GM12878 (cell line): ENCODE results near the gene PGLYRP4. TPM values are rescaled to one million over a fixed set of nuclear protein-coding genes. Genes with fewer than 3 reads are reported as not detected.

Source experiments
- ATAC-seq: fragments of 200-7000 bp; cut with Tn5 transposase; 3 replicates; pipeline ENCODE4 v1.9.1; 2020; ENCODE audit warnings: mild to moderate bottlenecking, moderate library complexity
- BruUV-seq: library from RNA; stranded (reverse); fragments of 400-500 nt; replicated peaks from 2 replicates; lab custom pipeline; 2021; lab: Mats Ljungman, UMichigan
- CTCF ChIA-PET: fragments of 300-600 bp; sonication (Branson Sonifier 250); formaldehyde crosslinking; extraction: SDS; loops from one replicate; lab custom pipeline; 2021; ENCODE audit warnings: inconsistent platforms; lab: Yijun Ruan, JAX
- POLR2A ChIA-PET: fragments of 350-600 bp; formaldehyde crosslinking; extraction: SDS; loops from one replicate; lab custom pipeline; 2021; ENCODE audit warnings: inconsistent platforms; lab: Charles Lee
- RAD21 ChIA-PET: fragments of 300-600 bp; sonication (Branson Sonifier 250); formaldehyde crosslinking; loops from one replicate; lab custom pipeline; 2023; ENCODE audit warnings: antibody characterized with exemption; ENCODE audit not compliant: unreplicated experiment; lab: Charles Lee
- SMC1A ChIA-PET: fragments of 300-600 bp; sonication (Branson Sonifier 250); formaldehyde crosslinking; loops from one replicate; lab custom pipeline; 2023; ENCODE audit not compliant: unreplicated experiment, uncharacterized antibody; lab: Charles Lee
- DNase-seq: peaks from one replicate; pipeline ENCODE4 v3.0.0-alpha.2; 2011; ENCODE audit warnings: low read depth, low spot score
- FAIRE-seq: peaks from 3 replicates; lab custom pipeline; 2011; peaks lifted over from hg19 to GRCh38; lab: Jason Lieb, UNC
- H2AFZ ChIP-seq: 2 replicates; pipeline ENCODE4 v1.6.0; 2011; ENCODE audit warnings: low read depth, low read length, control low read depth; ENCODE audit not compliant: control insufficient read depth
- H3K27ac ChIP-seq: 2 replicates; pipeline ENCODE4 v1.5.1; 2011; ENCODE audit warnings: control low read depth; ENCODE audit not compliant: control insufficient read depth, insufficient read depth
- H3K27me3 ChIP-seq, 2 experiments: replicated peaks in 1 of 2; 2 replicates each; pipeline versions ENCODE4 v1.6.0 to v1.6.1; 2011; ENCODE audit warnings: low read length in 1 of 2; ENCODE audit not compliant: control insufficient read depth in 2 of 2, insufficient read depth in 2 of 2
- H3K36me3 ChIP-seq, 2 experiments: 2 replicates each; pipeline ENCODE4 v1.5.1; 2011; ENCODE audit warnings: low read length in 1 of 2; ENCODE audit not compliant: control insufficient read depth in 2 of 2, insufficient read depth in 2 of 2
- H3K4me1 ChIP-seq: 2 replicates; pipeline ENCODE4 v1.6.1; 2011; ENCODE audit warnings: mild to moderate bottlenecking, low read length, moderate library complexity, mixed read lengths; ENCODE audit not compliant: control insufficient read depth, insufficient read depth
- H3K4me2 ChIP-seq: 2 replicates; pipeline ENCODE4 v1.6.0; 2011; ENCODE audit warnings: control low read depth; ENCODE audit not compliant: control insufficient read depth, insufficient read depth
- H3K4me3 ChIP-seq: fragments of 200-600 bp; sonication (generic); 2 replicates; pipeline ENCODE4 v1.5.1; 2016
- H3K79me2 ChIP-seq: 2 replicates; pipeline ENCODE4 v1.6.0; 2011; ENCODE audit warnings: low read length; ENCODE audit not compliant: control insufficient read depth, insufficient read depth
- H3K9ac ChIP-seq: 2 replicates; pipeline ENCODE4 v1.8.0; 2011; ENCODE audit warnings: low read length, control low read depth, mixed read lengths; ENCODE audit not compliant: control insufficient read depth, insufficient read depth
- H3K9me3 ChIP-seq: replicated peaks from 3 replicates; pipeline ENCODE4 v1.5.1; 2011; ENCODE audit warnings: mild to moderate bottlenecking, low read length; ENCODE audit not compliant: control insufficient read depth, insufficient read depth
- H4K20me1 ChIP-seq: 2 replicates; pipeline ENCODE4 v1.6.0; 2011; ENCODE audit not compliant: control insufficient read depth, insufficient read depth
- ESRRA ChIP-seq: IDR thresholded peaks from 2 replicates; pipeline ENCODE4 v1.6.1; 2012; ENCODE audit warnings: mild to moderate bottlenecking, low read length, improper control_type of control experiment
- IKZF1 ChIP-seq: fragments of 450-650 bp; conservative IDR thresholded peaks from 2 replicates; pipeline ENCODE4 v1.6.1; 2017; ENCODE audit warnings: antibody characterized with exemption, mild to moderate bottlenecking
- NFIC ChIP-seq: IDR thresholded peaks from 2 replicates; pipeline ENCODE4 v1.6.1; 2012; ENCODE audit warnings: low read depth, mild to moderate bottlenecking, inconsistent platforms, low read length, moderate library complexity
- PAX8 ChIP-seq: fragments of 450-650 bp; IDR thresholded peaks from 2 replicates; pipeline ENCODE4 v1.6.1; 2017; ENCODE audit warnings: mild to moderate bottlenecking, moderate library complexity
- RUNX3 ChIP-seq: IDR thresholded peaks from 2 replicates; pipeline ENCODE4 v1.6.1; 2012; ENCODE audit warnings: low read length, inconsistent platforms
- SPI1 ChIP-seq: IDR thresholded peaks from 2 replicates; pipeline ENCODE4 v1.6.1; 2011; ENCODE audit warnings: low read depth, mild to moderate bottlenecking, low read length, moderate library complexity, borderline replicate concordance; ENCODE audit not compliant: insufficient read depth
- TCF12 ChIP-seq: IDR thresholded peaks from 2 replicates; pipeline ENCODE4 v1.6.1; 2011; ENCODE audit warnings: low read depth, mild to moderate bottlenecking, low read length
- WGBS: methylation state at CpG from one replicate; pipeline ENCODE4 v1.1.6; 2016; ENCODE audit warnings: low lambda C conversion rate; ENCODE audit not compliant: insufficient replicate concordance, insufficient coverage; ENCODE audit errors: missing lambda C conversion rate; 5-methylcytosine and 5-hydroxymethylcytosine counted together
- in situ Hi-C: fragments of 300-500 bp; cut with MboI; formaldehyde crosslinking; loops from 9 replicates; pipeline ENCODE4 v1.14.3; 2018; ENCODE audit warnings: mixed read lengths
- intact Hi-C: fragments of 100-400 bp; cut with micrococcal nuclease; formaldehyde crosslinking; loops from one replicate; pipeline ENCODE4 v1.14.2; 2022; ENCODE audit not compliant: unreplicated experiment
- polyA plus RNA-seq, 11 experiments: library from polyadenylated mRNA; depleted of rRNA in 4 of 11; unstranded in 6 of 11; stranded (reverse) in 5 of 11; fragments of >200 nt; fragmentation: Nextera tagmentation in 4 of 11; fragmentation: Illumina TruSeq in 1 of 11; extraction: Ambion mirVana in 4 of 11; extraction: Trizol in 1 of 11; gene quantifications; 1 replicate in 1 of 11; 2 replicates in 10 of 11; pipeline versions ENCODE4 v1.2.1 to v1.2.3, GENCODE V29; 2011 to 2016; ENCODE audit warnings: inconsistent platforms in 2 of 11, missing spikeins in 2 of 11, low read depth in 1 of 11
- total RNA-seq, 4 experiments: library from RNA; depleted of rRNA in 3 of 4; stranded (reverse); fragments of >200 nt in 3 of 4; fragmentation: Illumina TruSeq in 1 of 4; extraction: Trizol in 1 of 4; gene quantifications; 2 replicates each; pipeline versions ENCODE4 v1.2.1 to v1.2.3, GENCODE V29; 2013 to 2021
- TF ChIP-seq, protein P1 (sequence below): IDR thresholded peaks from 2 replicates; pipeline ENCODE4 v1.6.1; 2011; ENCODE audit warnings: low read depth, mild to moderate bottlenecking, low read length, moderate library complexity, borderline replicate concordance; ENCODE audit errors: extremely low read depth

The PGLYRP4 gene
- total and polyA plus RNA-seq, 10 of the 15 experiments (the other 5 are each of a cell fraction or from before 2014, with no cell fraction given) = 0.22 to 3.0 (median 0.44) TPM

DNA sequence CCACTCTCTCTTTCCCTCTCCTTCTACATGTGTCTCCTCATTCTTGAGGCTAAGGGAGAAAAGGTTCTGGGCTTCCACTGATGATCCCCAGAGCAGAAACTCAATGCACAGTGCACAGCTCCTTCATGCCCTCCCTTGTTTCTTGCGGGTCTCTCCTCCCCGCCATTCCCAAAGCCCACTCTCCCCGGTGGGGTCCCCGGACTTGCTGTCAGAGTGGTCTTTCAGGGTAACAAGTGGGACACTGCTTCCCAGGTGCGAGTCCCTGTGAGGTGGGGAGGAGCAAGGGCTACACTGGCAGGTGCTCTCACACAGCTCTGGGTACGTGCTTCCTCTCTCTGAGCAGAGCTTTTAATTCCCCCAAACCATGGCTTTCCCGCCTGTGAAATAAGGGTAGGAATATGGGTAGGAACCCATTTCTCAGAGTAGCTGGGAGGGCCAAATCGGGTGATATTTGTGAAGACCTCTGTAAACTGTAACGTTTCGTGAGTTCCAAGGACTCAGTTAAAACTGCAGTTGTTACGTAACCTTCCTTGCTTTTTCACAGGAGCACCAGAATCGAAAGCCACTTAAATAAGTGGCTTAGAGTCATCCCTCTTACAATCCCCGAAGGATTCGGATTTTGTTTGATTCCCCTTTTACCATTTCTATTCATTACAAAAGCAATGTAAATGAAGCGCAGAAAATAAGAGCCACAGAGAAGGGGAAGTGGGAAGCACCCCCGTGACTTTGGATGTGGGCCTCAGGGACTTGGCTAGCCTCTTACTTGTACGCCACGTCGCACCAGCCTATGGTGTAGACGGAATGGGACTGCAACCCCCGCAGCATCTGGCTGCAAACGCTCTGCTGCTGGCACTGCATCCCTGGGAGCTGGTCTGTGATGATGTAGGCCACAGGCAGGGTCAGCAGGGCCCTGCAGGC lies 42.1 kb downstream of the PGLYRP4 start:
- SMC1A ChIA-PET = no interaction called here
- TF ChIP-seq SPI1 = peak; percentile 33; the same call in 1 of the 2 replicates
- TF ChIP-seq ESRRA = no peak
- 0 out of 2 replicates have a peak, but pooled peaks have one; percentile 31 for TF ChIP-seq IKZF1
- TF ChIP-seq RUNX3 = peak; percentile 25; the same call in 1 of the 2 replicates
- H3K4me3 ChIP-seq = no peak overlapping the region
- RAD21 ChIA-PET = no interaction called here
- FAIRE-seq (no peak), ATAC-seq (no peak), DNase-seq (no peak)
- H3K27me3 ChIP-seq = no peaks in the 10 kb centered on the region; a peak in 1 of 4 replicates
- no peaks in the 10 kb centered on the region for H3K79me2 ChIP-seq
- H3K27ac ChIP-seq = no peak overlapping the region
- no peaks in the 10 kb centered on the region for H3K36me3 ChIP-seq
- H3K9me3 ChIP-seq = no peaks in the 10 kb centered on the region; the same call in 2 of the 3 replicates
- in situ Hi-C loops = no loop called here
- no peak overlapping the region for H2AFZ ChIP-seq
- H3K4me2 ChIP-seq = no peak overlapping the region
- no peaks in the 10 kb centered on the region for H4K20me1 ChIP-seq
- CTCF ChIA-PET = interaction anchor here (3.3 kb wide), 1 partner anchor 15 kb away, joined by 11 read pairs; no protein-coding TSS in a partner anchor
- no TSS peak for BruUV-seq
- no peak overlapping the region for H3K9ac ChIP-seq
- WGBS = 50% methylated on average over 22 of the region's 22 CpGs
- intact Hi-C loops = no loop called here
- no peaks in the 10 kb centered on the region for H3K4me1 ChIP-seq
- POLR2A ChIA-PET = no interaction called here

DNA sequence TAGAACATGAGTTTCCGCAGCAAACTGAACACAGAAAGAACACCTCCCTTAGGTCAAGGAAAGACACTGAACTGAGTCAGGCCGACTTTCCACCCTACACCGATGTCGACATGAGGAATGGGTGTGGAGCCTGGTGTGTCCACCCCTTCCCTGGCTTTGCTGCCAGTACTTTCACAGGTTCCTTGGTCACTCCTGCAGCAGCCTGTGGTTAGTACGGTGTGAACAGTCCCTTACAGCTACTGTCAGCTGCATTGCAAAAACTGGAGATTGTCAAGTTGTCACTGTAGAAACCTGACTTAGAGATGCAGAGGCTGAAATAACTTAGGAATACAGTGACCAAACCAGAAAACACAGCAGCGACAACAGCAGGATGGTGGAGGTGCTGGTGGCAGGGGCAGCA lies 43.0 kb downstream of the PGLYRP4 start:
- H3K79me2 ChIP-seq = no peaks in the 10 kb centered on the region
- H4K20me1 ChIP-seq = no peaks in the 10 kb centered on the region
- no TSS peak for BruUV-seq
- ATAC-seq = no peak
- CTCF ChIA-PET = interaction anchor here (1.3 to 3.3 kb wide), 2 partner anchors 8 to 14 kb away, joined by 4 to 11 read pairs; no protein-coding TSS in a partner anchor
- no peaks in the 10 kb centered on the region; the same call in 2 of the 3 replicates for H3K9me3 ChIP-seq
- no peak overlapping the region for H3K27ac ChIP-seq
- no peaks in the 10 kb centered on the region; a peak in 1 of 4 replicates for H3K27me3 ChIP-seq
- 45% methylated on average over 6 of the region's 6 CpGs for WGBS
- in situ Hi-C loops = no loop called here
- intact Hi-C loops = no loop called here
- H3K4me1 ChIP-seq = no peaks in the 10 kb centered on the region
- no peaks in the 10 kb centered on the region for H3K36me3 ChIP-seq
- SMC1A ChIA-PET = interaction anchor here (1.4 kb wide), 1 partner anchor 14 kb away, joined by 3 read pairs; no protein-coding TSS in a partner anchor
- RAD21 ChIA-PET = no interaction called here
- no peak for DNase-seq
- POLR2A ChIA-PET = no interaction called here
- no peak for TF ChIP-seq PAX8
- TF ChIP-seq, protein P1, sequence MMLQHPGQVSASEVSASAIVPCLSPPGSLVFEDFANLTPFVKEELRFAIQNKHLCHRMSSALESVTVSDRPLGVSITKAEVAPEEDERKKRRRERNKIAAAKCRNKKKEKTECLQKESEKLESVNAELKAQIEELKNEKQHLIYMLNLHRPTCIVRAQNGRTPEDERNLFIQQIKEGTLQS = no peak
- no peak for TF ChIP-seq TCF12
- no peak for TF ChIP-seq NFIC
- H3K9ac ChIP-seq = no peak overlapping the region
- no peak overlapping the region for H3K4me3 ChIP-seq
- no peak overlapping the region for H2AFZ ChIP-seq
- no peak overlapping the region for H3K4me2 ChIP-seq
- FAIRE-seq = no peak
